Stomach (tissue), 4 donors: Measurements from ENCODE around the gene PHF20.

Experiments
- EP300 ChIP-seq: sonication (generic); formaldehyde crosslinking; IDR thresholded peaks from one replicate; pipeline ENCODE4 v1.6.1; 2017; ENCODE audit warnings: antibody characterized with exemption
- POLR2A ChIP-seq, 4 donors: fragments of 450-650 bp; IDR thresholded peaks; one replicate each; pipeline ENCODE4 v1.6.1; 2016; ENCODE audit warnings: antibody characterized with exemption in 4 of 4, control low read depth in 2 of 4, mild to moderate bottlenecking in 1 of 4, moderate library complexity in 1 of 4
- POLR2AphosphoS5 ChIP-seq, 3 donors: sonication (generic); formaldehyde crosslinking; IDR thresholded peaks; one replicate each; pipeline ENCODE4 v1.6.1; 2016; ENCODE audit warnings: antibody characterized with exemption in 3 of 3
- TF ChIP-seq, protein P1 (sequence below), 7 experiments: fragments of 450-650 bp in 4 of 7; fragments of 200-600 bp in 3 of 7; sonication (generic) in 3 of 7; IDR thresholded peaks; one replicate each; pipeline ENCODE4 v1.5.1; 2016 to 2019; ENCODE audit warnings: antibody characterized with exemption in 7 of 7, control low read depth in 2 of 7, mild to moderate bottlenecking in 1 of 7

DNA sequence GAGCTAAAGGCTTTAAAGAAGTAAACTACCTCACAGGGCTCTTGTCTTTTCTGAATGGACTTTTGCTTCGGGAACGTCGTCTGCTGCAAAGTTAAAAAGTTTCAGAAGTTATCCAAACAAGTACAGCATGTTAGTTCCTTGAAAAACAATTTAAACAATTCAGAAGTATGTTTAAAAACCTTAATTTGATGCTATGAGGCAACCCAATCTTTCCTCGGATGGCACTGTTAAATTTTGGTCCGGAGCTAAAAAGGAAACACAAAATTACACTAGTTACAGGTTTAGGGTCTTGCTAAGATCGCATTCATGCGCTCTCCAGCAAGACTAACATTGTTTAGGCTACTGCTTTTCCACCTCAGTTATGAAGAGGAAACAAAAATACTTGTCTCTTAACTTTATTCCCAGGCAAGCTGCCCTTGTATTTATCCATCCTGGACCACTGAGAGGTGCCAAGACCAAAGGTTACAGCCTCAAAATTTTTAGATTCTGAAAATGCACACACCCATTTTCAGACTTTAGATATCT lies 42.5 kb upstream of the PHF20 start:
- TF ChIP-seq, protein P1, sequence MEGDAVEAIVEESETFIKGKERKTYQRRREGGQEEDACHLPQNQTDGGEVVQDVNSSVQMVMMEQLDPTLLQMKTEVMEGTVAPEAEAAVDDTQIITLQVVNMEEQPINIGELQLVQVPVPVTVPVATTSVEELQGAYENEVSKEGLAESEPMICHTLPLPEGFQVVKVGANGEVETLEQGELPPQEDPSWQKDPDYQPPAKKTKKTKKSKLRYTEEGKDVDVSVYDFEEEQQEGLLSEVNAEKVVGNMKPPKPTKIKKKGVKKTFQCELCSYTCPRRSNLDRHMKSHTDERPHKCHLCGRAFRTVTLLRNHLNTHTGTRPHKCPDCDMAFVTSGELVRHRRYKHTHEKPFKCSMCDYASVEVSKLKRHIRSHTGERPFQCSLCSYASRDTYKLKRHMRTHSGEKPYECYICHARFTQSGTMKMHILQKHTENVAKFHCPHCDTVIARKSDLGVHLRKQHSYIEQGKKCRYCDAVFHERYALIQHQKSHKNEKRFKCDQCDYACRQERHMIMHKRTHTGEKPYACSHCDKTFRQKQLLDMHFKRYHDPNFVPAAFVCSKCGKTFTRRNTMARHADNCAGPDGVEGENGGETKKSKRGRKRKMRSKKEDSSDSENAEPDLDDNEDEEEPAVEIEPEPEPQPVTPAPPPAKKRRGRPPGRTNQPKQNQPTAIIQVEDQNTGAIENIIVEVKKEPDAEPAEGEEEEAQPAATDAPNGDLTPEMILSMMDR (IDR thresholded peaks at IDR 0.05) = no peak
- TF ChIP-seq POLR2A (IDR thresholded peaks at IDR 0.05) (no peak), POLR2AphosphoS5 (IDR thresholded peaks at IDR 0.05) (no peak), EP300 (no peak)
